Muscle layer of colon (tissue), 2 donors: ENCODE data around the gene CAPRIN2.

Source experiments
- H3K27ac ChIP-seq: one replicate; pipeline ENCODE4 v1.7.0; 2013; ENCODE audit warnings: low read depth, mild to moderate bottlenecking, low read length, moderate library complexity
- H3K27me3 ChIP-seq, 2 donors: one replicate each; pipeline ENCODE4 v1.7.0; 2013; ENCODE audit warnings: low read length in 2 of 2, mild to moderate bottlenecking in 2 of 2; ENCODE audit not compliant: insufficient read depth in 2 of 2, control insufficient read depth in 1 of 2
- H3K36me3 ChIP-seq: one replicate; pipeline ENCODE4 v1.7.0; 2013; ENCODE audit warnings: mild to moderate bottlenecking, low read length; ENCODE audit not compliant: insufficient read depth
- H3K4me1 ChIP-seq: one replicate; pipeline ENCODE4 v1.7.0; 2013; ENCODE audit warnings: mild to moderate bottlenecking, low read length; ENCODE audit not compliant: insufficient read depth
- H3K4me3 ChIP-seq, 2 donors: one replicate each; pipeline ENCODE4 v1.7.0; 2013; ENCODE audit warnings: low read length in 2 of 2, low read depth in 1 of 2, mild to moderate bottlenecking in 1 of 2, moderate library complexity in 1 of 2
- H3K9ac ChIP-seq: one replicate; pipeline ENCODE4 v1.7.0; 2013; ENCODE audit warnings: low read length
- H3K9me3 ChIP-seq: one replicate; pipeline ENCODE4 v1.7.0; 2013; ENCODE audit warnings: mild to moderate bottlenecking, low read length
- donor health status: abdominal sarcoma.
- donor health status: Adenocarcinoma of cecum.

Gene CAPRIN2

DNA sequence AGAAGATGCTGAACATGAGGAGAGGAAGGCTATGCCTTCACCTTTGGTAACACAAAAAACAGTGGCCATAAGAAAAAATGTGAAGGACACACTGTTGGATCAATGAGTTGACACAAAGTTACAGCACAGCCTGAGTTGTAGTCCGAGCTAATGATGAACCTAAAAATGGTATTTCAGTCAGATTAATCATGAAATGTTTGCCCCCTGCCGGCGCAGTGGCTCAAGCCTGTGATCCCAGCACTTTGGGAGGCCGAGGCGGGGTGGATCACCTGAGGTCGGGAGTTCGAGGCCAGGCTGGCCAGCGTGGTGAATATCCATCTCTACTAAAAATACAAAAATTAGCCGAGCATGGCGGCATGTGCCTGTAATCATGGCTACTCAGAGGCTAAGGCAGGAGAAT lies 1.3 kb upstream of the CAPRIN2 start:
- no peak overlapping the region for H3K27ac ChIP-seq
- H3K4me3 ChIP-seq: no peak overlapping the region
- peaks cover 14% of the 10 kb centered on the region for H3K4me1 ChIP-seq
- no peaks in the 10 kb centered on the region for H3K9me3 ChIP-seq
- no peaks in the 10 kb centered on the region for H3K36me3 ChIP-seq
- H3K9ac ChIP-seq: no peak overlapping the region
- no peaks in the 10 kb centered on the region for H3K27me3 ChIP-seq

DNA sequence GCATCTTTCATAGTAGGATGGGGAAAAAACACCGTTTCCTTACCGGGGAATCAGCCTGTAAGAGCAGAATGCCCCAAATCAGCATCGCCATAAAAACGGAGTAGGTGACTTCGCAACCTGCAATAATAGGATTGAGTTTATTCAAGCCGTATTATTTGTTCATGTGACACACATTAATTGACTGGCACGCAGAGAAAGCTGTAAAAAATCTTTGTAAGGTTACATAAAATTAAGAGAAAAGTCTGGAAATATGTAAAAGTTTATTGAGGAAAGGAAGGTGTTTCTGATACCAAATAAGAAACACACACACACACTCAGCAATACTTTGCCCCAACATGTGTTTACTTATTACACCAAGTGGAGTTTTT lies 628 bp upstream of the CAPRIN2 start:
- Histone ChIP-seq H3K36me3 (no peaks in the 10 kb centered on the region), H3K4me1 (peaks cover 14% of the 10 kb centered on the region), H3K9ac (peak overlapping the region; percentile 93), H3K27me3 (no peaks in the 10 kb centered on the region), H3K27ac (peak overlapping the region; percentile 90), H3K4me3 (peak overlapping the region; percentile 58 to 86), H3K9me3 (no peaks in the 10 kb centered on the region)

GRCh38 chr12:30754383-30754749 lies 385 bp downstream of the CAPRIN2 start:
- Histone ChIP-seq H3K9ac (peak overlapping the region; percentile 41), H3K27ac (peak overlapping the region; percentile 66), H3K36me3 (no peaks in the 10 kb centered on the region), H3K27me3 (no peaks in the 10 kb centered on the region), H3K4me3 (peak overlapping the region; percentile 67 to 80), H3K9me3 (no peaks in the 10 kb centered on the region), H3K4me1 (peaks cover 14% of the 10 kb centered on the region)

- no peaks in the 10 kb centered on the region for H3K9me3 ChIP-seq
- H3K27ac ChIP-seq: peak overlapping the region; percentile 66
- H3K4me1 ChIP-seq: peaks cover 14% of the 10 kb centered on the region
- peak overlapping the region; percentile 67 to 80 for H3K4me3 ChIP-seq
- H3K9ac ChIP-seq: peak overlapping the region; percentile 41
- no peaks in the 10 kb centered on the region for H3K36me3 ChIP-seq
- no peaks in the 10 kb centered on the region for H3K27me3 ChIP-seq
Observed at GRCh38 chr12:30753751-30754382, 884 bp downstream of the CAPRIN2 start.

DNA sequence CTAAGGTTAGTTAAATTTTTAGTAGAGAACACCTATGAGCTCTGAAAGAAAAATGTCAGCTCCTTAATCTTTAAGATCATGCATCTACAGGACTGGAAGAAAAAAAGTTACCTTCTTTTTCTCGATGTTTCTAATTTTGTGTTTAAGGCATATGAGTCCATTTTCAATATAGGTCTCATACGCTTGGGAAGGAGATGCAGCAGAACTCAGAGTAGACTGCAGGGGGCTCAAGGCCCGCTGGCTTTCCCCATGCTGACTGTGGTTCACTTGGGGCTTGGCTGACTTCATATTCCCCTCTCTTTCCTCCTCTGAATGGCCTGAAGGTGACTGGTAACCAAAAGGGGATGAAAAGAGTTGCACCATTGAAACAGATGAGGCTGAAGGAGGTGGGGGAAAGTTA lies 1.5 kb downstream of the CAPRIN2 start:
- H3K36me3 ChIP-seq: no peaks in the 10 kb centered on the region
- H3K9me3 ChIP-seq: no peaks in the 10 kb centered on the region
- H3K9ac ChIP-seq: no peak overlapping the region
- no peaks in the 10 kb centered on the region for H3K27me3 ChIP-seq
- peaks cover 14% of the 10 kb centered on the region for H3K4me1 ChIP-seq
- H3K27ac ChIP-seq: no peak overlapping the region
- H3K4me3 ChIP-seq: peak overlapping the region in 1 of 2 donors; percentile 80

DNA sequence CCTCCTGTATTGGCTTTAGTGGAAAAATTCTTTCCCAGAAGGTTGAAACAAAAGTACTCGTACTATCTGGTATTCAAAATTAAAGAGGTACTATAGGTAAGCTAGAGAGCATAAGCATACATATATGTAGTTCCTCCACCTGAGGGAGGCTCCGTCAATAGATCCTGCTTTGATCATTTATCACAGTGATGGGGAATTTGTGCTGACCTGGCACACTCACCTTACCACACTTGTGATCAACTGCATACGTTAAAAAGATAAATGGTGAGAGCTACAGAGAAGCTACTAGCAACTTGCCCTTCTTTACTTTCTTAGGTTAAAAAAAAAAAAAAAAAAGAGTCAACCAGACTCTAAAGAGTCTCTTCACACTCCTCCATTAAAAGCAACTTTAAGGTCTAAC lies 2.5 kb downstream of the CAPRIN2 start:
- Histone ChIP-seq H3K4me1 (peaks cover 14% of the 10 kb centered on the region), H3K27ac (no peak overlapping the region), H3K36me3 (no peaks in the 10 kb centered on the region), H3K9me3 (no peaks in the 10 kb centered on the region), H3K27me3 (no peaks in the 10 kb centered on the region), H3K9ac (no peak overlapping the region), H3K4me3 (no peak overlapping the region)

DNA sequence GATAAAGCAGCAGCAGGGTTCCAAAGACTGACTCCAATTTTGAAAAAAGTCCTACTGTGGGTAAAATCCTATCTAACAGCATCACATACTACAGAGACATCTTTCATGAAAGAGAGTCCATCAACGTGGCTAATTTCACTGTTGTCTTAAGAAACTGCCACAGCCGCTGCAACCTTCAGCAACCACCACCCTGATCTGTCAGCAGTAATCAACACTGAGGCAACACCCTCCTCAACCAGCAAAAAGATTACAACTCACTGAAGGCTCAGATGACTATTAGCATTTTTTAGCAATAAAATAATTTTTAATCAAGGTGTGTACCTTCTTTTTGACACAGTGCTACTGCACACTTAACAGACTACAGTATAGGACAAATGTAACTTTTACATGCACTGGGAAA lies 6.6 kb downstream of the CAPRIN2 start:
- no peaks in the 10 kb centered on the region for H3K27me3 ChIP-seq
- H3K4me3 ChIP-seq: no peak overlapping the region
- no peak overlapping the region for H3K27ac ChIP-seq
- H3K9me3 ChIP-seq: no peaks in the 10 kb centered on the region
- H3K9ac ChIP-seq: no peak overlapping the region
- peaks cover 5% of the 10 kb centered on the region for H3K4me1 ChIP-seq
- no peaks in the 10 kb centered on the region for H3K36me3 ChIP-seq

GRCh38 chr12:30746190-30746589 lies 8.6 kb downstream of the CAPRIN2 start:
- Histone ChIP-seq H3K9me3 (no peaks in the 10 kb centered on the region), H3K36me3 (no peaks in the 10 kb centered on the region), H3K4me3 (no peak overlapping the region), H3K9ac (no peak overlapping the region), H3K4me1 (no peaks in the 10 kb centered on the region), H3K27ac (no peak overlapping the region), H3K27me3 (no peaks in the 10 kb centered on the region)

DNA sequence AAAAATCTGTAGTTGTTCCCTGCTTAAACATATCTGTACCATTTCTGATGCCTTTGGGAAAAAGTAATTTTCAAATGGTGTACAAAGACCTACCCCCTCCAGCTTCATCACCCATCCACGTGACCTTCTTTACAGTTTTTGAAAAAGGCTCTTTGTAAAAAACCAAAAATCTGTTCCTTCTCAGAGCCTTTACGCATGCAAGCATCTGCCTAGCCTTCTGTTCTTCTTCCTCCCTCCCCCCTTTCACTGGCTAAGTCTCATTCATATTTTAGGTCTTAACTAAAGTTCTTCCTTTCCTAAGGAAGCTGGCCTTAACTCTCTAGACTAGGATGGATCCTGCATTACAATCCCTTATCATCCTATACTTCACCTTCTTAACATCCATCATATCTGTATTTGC lies 10.4 kb downstream of the CAPRIN2 start:
- no peaks in the 10 kb centered on the region for H3K4me1 ChIP-seq
- no peaks in the 10 kb centered on the region for H3K27me3 ChIP-seq
- H3K36me3 ChIP-seq: peaks cover under 1% of the 10 kb centered on the region
- no peak overlapping the region for H3K9ac ChIP-seq
- H3K4me3 ChIP-seq: no peak overlapping the region
- no peak overlapping the region for H3K27ac ChIP-seq
- H3K9me3 ChIP-seq: no peaks in the 10 kb centered on the region

GRCh38 chr12:30740274-30740673 lies 14.5 kb downstream of the CAPRIN2 start:
- Histone ChIP-seq H3K36me3 (peaks cover 7% of the 10 kb centered on the region), H3K9me3 (no peaks in the 10 kb centered on the region), H3K9ac (no peak overlapping the region), H3K27ac (no peak overlapping the region), H3K4me1 (no peaks in the 10 kb centered on the region), H3K27me3 (no peaks in the 10 kb centered on the region), H3K4me3 (no peak overlapping the region)

GRCh38 chr12:30739020-30739419 lies 15.7 kb downstream of the CAPRIN2 start:
- Histone ChIP-seq H3K4me3 (no peak overlapping the region), H3K4me1 (no peaks in the 10 kb centered on the region), H3K36me3 (peaks cover 7% of the 10 kb centered on the region), H3K27me3 (no peaks in the 10 kb centered on the region), H3K9me3 (no peaks in the 10 kb centered on the region), H3K9ac (no peak overlapping the region), H3K27ac (no peak overlapping the region)

DNA sequence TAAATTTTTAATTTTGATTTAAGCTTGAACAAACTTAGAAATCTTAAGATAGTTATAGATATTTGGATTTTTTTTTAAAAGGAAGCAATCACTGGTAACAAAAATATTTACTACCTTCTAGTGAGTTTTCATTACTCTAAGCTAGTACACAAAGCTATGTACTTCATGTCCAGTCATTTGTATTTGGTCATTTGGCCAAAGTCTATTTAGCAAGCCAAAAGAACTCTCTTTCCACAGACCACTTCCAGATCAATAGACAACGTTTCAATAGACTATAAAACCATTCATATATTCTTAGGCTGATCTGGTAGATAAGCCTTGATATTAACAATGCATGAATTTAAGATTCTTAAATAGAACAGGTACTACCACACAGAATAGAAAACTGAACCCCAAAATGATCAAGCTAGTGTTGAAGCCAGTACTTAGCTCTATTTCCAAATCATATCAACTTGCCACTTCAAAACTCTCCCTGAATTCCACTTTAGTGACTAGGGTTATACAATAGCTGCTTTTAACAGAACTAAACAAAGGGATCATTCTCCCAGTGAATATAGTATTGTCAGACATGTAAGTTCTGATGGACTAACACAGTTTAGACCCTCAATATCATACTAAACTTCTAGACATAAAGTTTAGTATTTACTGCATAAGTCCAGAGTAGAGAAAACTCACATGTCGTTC lies 21.7 kb downstream of the CAPRIN2 start:
- H3K4me1 ChIP-seq: no peaks in the 10 kb centered on the region
- H3K9me3 ChIP-seq: no peaks in the 10 kb centered on the region
- peaks cover 24% of the 10 kb centered on the region for H3K36me3 ChIP-seq
- H3K27me3 ChIP-seq: no peaks in the 10 kb centered on the region
- H3K4me3 ChIP-seq: no peak overlapping the region
- no peak overlapping the region for H3K9ac ChIP-seq
- no peak overlapping the region for H3K27ac ChIP-seq
